Heart left ventricle (tissue), 16 donors: ENCODE measurements around the gene TGFBRAP1. TPM values are rescaled to one million over a fixed set of nuclear protein-coding genes. Genes with fewer than 3 reads are reported as not detected.

Experiments
- ATAC-seq, 4 donors: fragments of 200-7000 bp; cut with Tn5 transposase; one replicate each; pipeline ENCODE4 v1.9.1; 2020 to 2022; ENCODE audit warnings: moderate library complexity in 4 of 4, mild to moderate bottlenecking in 3 of 4, moderate number of reproducible peaks in 1 of 4
- DNase-seq, 5 donors: peaks; one replicate each; pipeline ENCODE4 v3.0.0-alpha.2; 2020
- H3K27ac ChIP-seq, 12 donors: fragments of 200-600 bp; sonication (generic) in 4 of 12; one replicate each; pipeline versions ENCODE4 v1.5.0 to v1.8.0; 2016 to 2022; ENCODE audit warnings: mild to moderate bottlenecking in 2 of 12
- H3K27me3 ChIP-seq, 9 donors: fragments of 200-600 bp; sonication (generic) in 2 of 9; one replicate each; pipeline versions ENCODE4 v1.5.1 to v1.8.0; 2016 to 2022; ENCODE audit warnings: mild to moderate bottlenecking in 3 of 9
- H3K36me3 ChIP-seq, 9 donors: fragments of 200-600 bp; sonication (generic) in 2 of 9; one replicate each; pipeline versions ENCODE4 v1.5.0 to v1.8.0; 2018 to 2022; ENCODE audit warnings: mild to moderate bottlenecking in 2 of 9
- H3K4me1 ChIP-seq, 12 donors: fragments of 200-600 bp; sonication (generic) in 4 of 12; one replicate each; pipeline versions ENCODE4 v1.5.0 to v1.8.0; 2016 to 2022; ENCODE audit warnings: mild to moderate bottlenecking in 3 of 12
- H3K4me3 ChIP-seq, 12 donors: fragments of 200-600 bp; sonication (generic) in 4 of 12; one replicate each; pipeline versions ENCODE4 v1.5.0 to v1.8.0; 2017 to 2022; ENCODE audit warnings: mild to moderate bottlenecking in 9 of 12, moderate library complexity in 4 of 12
- H3K9me3 ChIP-seq, 12 donors: fragments of 200-600 bp; sonication (generic) in 4 of 12; one replicate each; pipeline versions ENCODE4 v1.5.0 to v1.8.0; 2016 to 2022; ENCODE audit warnings: mild to moderate bottlenecking in 1 of 12
- POLR2A ChIP-seq, 2 donors: fragments of 450-650 bp; IDR thresholded peaks; one replicate each; pipeline ENCODE4 v1.6.1; 2017; ENCODE audit warnings: antibody characterized with exemption in 2 of 2, mild to moderate bottlenecking in 2 of 2, moderate library complexity in 2 of 2
- WGBS, 4 donors: extraction: QIAGEN DNeasy Blood & Tissue Kit in 2 of 4; methylation state at CpG; one replicate each; pipeline versions ENCODE4 v1.1.5 to v1.1.7; 2013 to 2018; 5-methylcytosine and 5-hydroxymethylcytosine counted together
- intact Hi-C, 10 donors: fragments of 100-400 bp; cut with DNase I; formaldehyde crosslinking; loops; one replicate each; pipeline versions ENCODE4 v1.11.1 to v1.14.2; 2022
- polyA plus RNA-seq, 2 donors: library from polyadenylated mRNA; stranded (reverse); fragments of 200-250 nt; gene quantifications; one replicate each; pipeline ENCODE4 v1.2.3, GENCODE V29; 2013
- total RNA-seq, 9 donors: library from RNA; depleted of rRNA in 2 of 9; stranded (reverse); fragments of >200 nt in 2 of 9; fragmentation: NEBNext Ultra II Directional in 3 of 9; extraction: Animal tissue kit (Norgen Biotek cat#: 25700) in 3 of 9; gene quantifications; one replicate each; pipeline versions ENCODE4 v1.1.0 to v1.2.4, GENCODE V29; 2016 to 2023
- TF ChIP-seq, protein P1 (sequence below), 12 donors: fragments of 200-600 bp; sonication (generic) in 4 of 12; IDR thresholded peaks; one replicate each; pipeline versions ENCODE4 v1.5.0 to v1.8.0; 2018 to 2022; ENCODE audit warnings: antibody characterized with exemption in 12 of 12, mild to moderate bottlenecking in 5 of 12
- donor health status: ischemic (EF 13 %, LVEDD 7.1; RV severe dilation, severe dysfunction).
- donor health status: healthy with polysubstance abuse.
- donor health status: DM: no; HTN: yes; CAD: no.
- donor health status: DM: no; HTN: no; CAD: no.
- donor health status: ischemic (EF 25% LVEDD 6.9; RV normal size, moderate dysfunction).
- donor health status: ischemic (EF 25% LVEDD 5.7; RV mildly dilated, moderate dysfunction).
- donor health status: healthy.
- donor health status: DM: yes; HTN: yes; CAD: no.
- donor health status: ischemic (EF 35%, LVEDD 5.7; RV mildly dilated, moderate dysfunction).
- donor health status: nonischemic (EF 11% LVEDD 7.7; RV severe dilation, severe dysfunction).
- donor health status: DM: yes; HTN: yes; CAD: no.
- donor health status: PGD.
- donor health status: ischemic (EF 29% LVEDD 5.4; RV normal size, mild dysfunction).
- donor health status: nonischemic (EF 23%, LVEDD 6.1; RV moderate dilation, normal function).

The TGFBRAP1 gene
- total and polyA plus RNA-seq, 11 donors: 1.8 to 20.0 (median 10.8) TPM

DNA sequence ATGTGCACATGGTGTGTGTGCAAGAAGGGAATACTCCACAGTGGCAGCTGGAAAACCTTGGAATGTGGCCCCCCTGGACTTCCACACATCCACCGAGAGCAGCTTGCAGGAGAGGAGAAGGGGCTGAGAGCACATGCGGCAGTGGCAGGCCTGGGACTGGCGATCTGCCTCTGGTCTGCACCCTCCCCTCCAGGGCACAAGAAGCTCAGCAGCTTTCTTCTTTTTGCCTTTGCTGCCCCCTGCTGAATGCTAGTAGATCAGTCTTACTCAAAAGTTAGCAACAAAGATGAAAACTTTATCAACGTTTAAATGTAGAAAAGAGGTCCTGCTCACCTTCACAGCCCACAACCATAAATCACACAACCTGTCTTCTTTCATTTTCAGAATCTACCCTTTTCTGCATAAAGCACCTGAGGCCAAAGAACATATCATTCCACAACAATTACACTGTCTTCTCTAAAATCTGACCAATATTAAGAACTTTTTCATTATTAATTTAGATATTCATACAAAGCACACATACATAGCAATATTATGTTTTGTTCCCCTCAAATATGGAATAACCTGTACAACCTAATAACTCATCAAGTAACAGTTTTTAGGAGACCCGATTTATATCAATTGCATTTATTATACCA, 34.6 kb downstream of the TGFBRAP1 start:
- intact Hi-C loops: loop anchor here in 3 of 10 donors (2.0 to 10.0 kb wide), 2 partner anchors 180 kb away; no protein-coding TSS in a partner anchor
- DNase-seq: peak in 3 of 5 donors; percentile 23 to 45 (median 25)
- H3K9me3 ChIP-seq: no peaks in the 10 kb centered on the region
- no peaks in the 10 kb centered on the region for H3K27me3 ChIP-seq
- H3K27ac ChIP-seq: no peak overlapping the region
- peaks cover 0 to 83% (median 67%) of the 10 kb centered on the region in 9 donors for H3K36me3 ChIP-seq
- ATAC-seq: peak in 3 of 4 donors; percentile 58 to 76 (median 63)
- H3K4me3 ChIP-seq: no peak overlapping the region
- peaks cover 0 to 6% (median 0%) of the 10 kb centered on the region in 12 donors for H3K4me1 ChIP-seq
- TF ChIP-seq, protein P1, sequence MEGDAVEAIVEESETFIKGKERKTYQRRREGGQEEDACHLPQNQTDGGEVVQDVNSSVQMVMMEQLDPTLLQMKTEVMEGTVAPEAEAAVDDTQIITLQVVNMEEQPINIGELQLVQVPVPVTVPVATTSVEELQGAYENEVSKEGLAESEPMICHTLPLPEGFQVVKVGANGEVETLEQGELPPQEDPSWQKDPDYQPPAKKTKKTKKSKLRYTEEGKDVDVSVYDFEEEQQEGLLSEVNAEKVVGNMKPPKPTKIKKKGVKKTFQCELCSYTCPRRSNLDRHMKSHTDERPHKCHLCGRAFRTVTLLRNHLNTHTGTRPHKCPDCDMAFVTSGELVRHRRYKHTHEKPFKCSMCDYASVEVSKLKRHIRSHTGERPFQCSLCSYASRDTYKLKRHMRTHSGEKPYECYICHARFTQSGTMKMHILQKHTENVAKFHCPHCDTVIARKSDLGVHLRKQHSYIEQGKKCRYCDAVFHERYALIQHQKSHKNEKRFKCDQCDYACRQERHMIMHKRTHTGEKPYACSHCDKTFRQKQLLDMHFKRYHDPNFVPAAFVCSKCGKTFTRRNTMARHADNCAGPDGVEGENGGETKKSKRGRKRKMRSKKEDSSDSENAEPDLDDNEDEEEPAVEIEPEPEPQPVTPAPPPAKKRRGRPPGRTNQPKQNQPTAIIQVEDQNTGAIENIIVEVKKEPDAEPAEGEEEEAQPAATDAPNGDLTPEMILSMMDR (IDR thresholded peaks at IDR 0.05): peak; percentile 15 to 59 (median 40)
- TF ChIP-seq POLR2A (IDR thresholded peaks at IDR 0.05): no peak
- WGBS, 4 donors: 31 to 47% (median 35%) methylated on average over 5 of the region's 5 CpGs

DNA sequence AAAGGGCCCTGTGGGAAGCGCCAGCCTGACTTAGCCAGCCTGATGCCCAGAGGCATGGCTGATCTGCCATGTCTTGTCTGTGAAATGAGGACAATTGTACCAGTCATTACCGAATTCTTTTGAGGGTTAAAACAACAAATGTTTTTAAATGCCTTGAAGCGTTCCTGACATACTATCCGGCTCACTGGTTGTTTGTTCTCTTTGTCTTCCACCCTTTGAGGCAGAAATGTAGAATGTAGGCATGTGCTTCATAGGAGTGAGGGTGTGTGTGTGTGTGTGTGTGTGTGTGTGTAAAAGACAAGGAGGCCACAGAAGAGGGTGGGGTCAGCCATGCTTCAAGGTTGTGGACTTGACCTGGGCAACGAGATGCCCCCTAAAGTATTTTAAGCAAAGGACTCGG, 35.5 kb downstream of the TGFBRAP1 start:
- TF ChIP-seq, protein P1 (IDR thresholded peaks at IDR 0.05): no peak
- TF ChIP-seq POLR2A (IDR thresholded peaks at IDR 0.05): no peak
- intact Hi-C loops: loop anchor here in 3 of 10 donors (2.0 to 10.0 kb wide), 2 partner anchors 179 kb away; no protein-coding TSS in a partner anchor

DNA sequence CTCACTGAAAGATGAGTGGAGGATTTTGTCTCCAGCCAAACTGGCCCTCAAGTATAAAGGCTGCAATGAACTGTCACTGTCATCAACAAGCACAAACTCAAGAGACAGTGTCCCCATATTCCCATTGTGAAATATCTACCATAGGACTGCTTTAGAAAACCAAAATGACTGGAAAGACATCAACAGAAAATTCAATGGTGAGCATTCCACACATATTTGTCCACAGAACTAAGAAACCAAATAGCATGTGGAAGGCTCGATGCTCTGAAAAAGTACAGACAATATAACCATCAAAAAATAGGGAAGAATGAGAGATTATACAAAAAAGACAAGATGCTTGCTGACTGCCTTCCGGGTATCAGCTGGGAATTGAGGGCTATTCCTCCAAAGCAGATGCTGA, 37.6 kb downstream of the TGFBRAP1 start:
- Histone ChIP-seq H3K9me3 (no peaks in the 10 kb centered on the region), H3K27me3 (no peaks in the 10 kb centered on the region), H3K27ac (no peak overlapping the region), H3K4me1 (peaks cover 0 to 6% (median 0%) of the 10 kb centered on the region in 12 donors), H3K36me3 (peaks cover 0 to 90% (median 61%) of the 10 kb centered on the region in 9 donors), H3K4me3 (no peak overlapping the region)
- 86 to 97% (median 91%) methylated on average over 2 of the region's 2 CpGs for WGBS, 4 donors
- intact Hi-C loops: loop anchor here in 2 of 10 donors (10.0 kb wide), 1 partner anchor 177 kb away; no protein-coding TSS in a partner anchor
- no peak for ATAC-seq
- no peak for DNase-seq
- TF ChIP-seq POLR2A (IDR thresholded peaks at IDR 0.05): no peak
- TF ChIP-seq, protein P1 (IDR thresholded peaks at IDR 0.05): no peak

More for the DNA sequence above, 35.5 kb downstream of the TGFBRAP1 start:
- DNase-seq: no peak
- no peak for ATAC-seq
- H3K36me3 ChIP-seq: peaks cover 0 to 92% (median 73%) of the 10 kb centered on the region in 9 donors
- no peak overlapping the region for H3K4me3 ChIP-seq
- no peak overlapping the region for H3K27ac ChIP-seq
- no peaks in the 10 kb centered on the region for H3K27me3 ChIP-seq
- H3K9me3 ChIP-seq: no peaks in the 10 kb centered on the region
- 86 to 94% (median 90%) methylated on average over 6 of the region's 6 CpGs for WGBS, 4 donors
- peaks cover 0 to 6% (median 0%) of the 10 kb centered on the region in 12 donors for H3K4me1 ChIP-seq

DNA sequence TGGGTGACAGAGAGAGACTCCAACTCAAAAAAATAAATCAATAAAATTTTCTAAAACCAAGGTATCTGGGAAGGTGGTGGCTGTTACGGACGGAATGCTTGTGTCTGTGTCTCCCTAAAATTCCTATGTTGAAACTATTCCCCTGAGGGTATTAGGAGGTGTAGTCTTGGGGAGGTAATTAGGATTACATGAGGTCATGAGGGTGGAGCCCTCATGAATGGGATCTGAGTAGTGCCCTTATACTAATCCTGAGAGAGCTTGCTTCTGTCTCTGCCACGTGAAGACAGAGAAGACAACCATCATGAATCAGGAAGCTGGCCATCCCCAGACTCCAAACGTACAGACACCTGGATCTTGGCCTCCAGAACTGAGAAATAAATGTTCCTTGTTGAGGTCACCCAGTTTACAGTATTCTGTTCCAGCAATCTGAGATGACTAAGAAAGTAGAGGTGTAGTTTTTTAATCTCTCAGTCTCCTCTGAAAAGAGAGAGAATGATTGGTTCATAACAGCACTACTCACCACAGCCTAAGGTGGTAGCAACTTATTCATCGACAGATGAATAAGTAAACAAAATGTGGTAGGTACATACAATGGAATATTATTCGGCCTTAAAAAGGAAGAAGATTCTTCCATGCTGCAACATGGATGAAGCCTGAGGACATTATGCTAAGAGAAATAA, 38.4 kb downstream of the TGFBRAP1 start:
- 84 to 97% (median 96%) methylated on average over 6 of the region's 6 CpGs for WGBS, 4 donors
- intact Hi-C loops: loop anchor here in 2 of 10 donors (10.0 kb wide), 1 partner anchor 176 kb away; no protein-coding TSS in a partner anchor
- DNase-seq: no peak

More for the DNA sequence above, 38.4 kb downstream of the TGFBRAP1 start:
- Histone ChIP-seq H3K4me1 (peaks cover 0 to 5% (median 0%) of the 10 kb centered on the region in 12 donors), H3K27me3 (no peaks in the 10 kb centered on the region), H3K27ac (no peak overlapping the region), H3K4me3 (no peak overlapping the region), H3K36me3 (peaks cover 0 to 90% (median 65%) of the 10 kb centered on the region in 9 donors), H3K9me3 (no peaks in the 10 kb centered on the region)
- TF ChIP-seq POLR2A (IDR thresholded peaks at IDR 0.05): no peak
- TF ChIP-seq, protein P1 (IDR thresholded peaks at IDR 0.05): no peak
- no peak for ATAC-seq
